Measurements from ENCODE around the gene USP11.
"Not testable (repeated sequence)": the region's sequence is repeated elsewhere in the genome, so short reads cannot be mapped to it uniquely, and the experiment has no call there.

Gene USP11

GRCh38 chrX:47272013-47272408 lies 39.2 kb downstream of the USP11 start:
- ChIA-PET POLR2A (ENCODE audit: low non-redundant PET) (no interaction called here), CTCF (no interaction called here)
- TF ChIP-seq, protein P1, sequence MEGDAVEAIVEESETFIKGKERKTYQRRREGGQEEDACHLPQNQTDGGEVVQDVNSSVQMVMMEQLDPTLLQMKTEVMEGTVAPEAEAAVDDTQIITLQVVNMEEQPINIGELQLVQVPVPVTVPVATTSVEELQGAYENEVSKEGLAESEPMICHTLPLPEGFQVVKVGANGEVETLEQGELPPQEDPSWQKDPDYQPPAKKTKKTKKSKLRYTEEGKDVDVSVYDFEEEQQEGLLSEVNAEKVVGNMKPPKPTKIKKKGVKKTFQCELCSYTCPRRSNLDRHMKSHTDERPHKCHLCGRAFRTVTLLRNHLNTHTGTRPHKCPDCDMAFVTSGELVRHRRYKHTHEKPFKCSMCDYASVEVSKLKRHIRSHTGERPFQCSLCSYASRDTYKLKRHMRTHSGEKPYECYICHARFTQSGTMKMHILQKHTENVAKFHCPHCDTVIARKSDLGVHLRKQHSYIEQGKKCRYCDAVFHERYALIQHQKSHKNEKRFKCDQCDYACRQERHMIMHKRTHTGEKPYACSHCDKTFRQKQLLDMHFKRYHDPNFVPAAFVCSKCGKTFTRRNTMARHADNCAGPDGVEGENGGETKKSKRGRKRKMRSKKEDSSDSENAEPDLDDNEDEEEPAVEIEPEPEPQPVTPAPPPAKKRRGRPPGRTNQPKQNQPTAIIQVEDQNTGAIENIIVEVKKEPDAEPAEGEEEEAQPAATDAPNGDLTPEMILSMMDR (conservative IDR thresholded peaks at IDR 0.05; ENCODE audit: low read depth) = no peak
- H3K27ac ChIP-seq = no peak overlapping the region
- DNase-seq (ENCODE audit: low spot score) = no peak

- TF ChIP-seq, protein P1 (conservative IDR thresholded peaks at IDR 0.05; ENCODE audit: low read depth) = no peak
- no peak overlapping the region for H3K27ac ChIP-seq
- ChIA-PET POLR2A (ENCODE audit: low non-redundant PET) (no interaction called here), CTCF (interaction anchor here (0.7 kb wide), 1 partner anchor 39 kb away, joined by 4 read pairs; no protein-coding TSS in a partner anchor)
- no peak for DNase-seq (ENCODE audit: low spot score)
Measured at GRCh38 chrX:47273011-47273730, 40.4 kb downstream of the USP11 start.

DNA sequence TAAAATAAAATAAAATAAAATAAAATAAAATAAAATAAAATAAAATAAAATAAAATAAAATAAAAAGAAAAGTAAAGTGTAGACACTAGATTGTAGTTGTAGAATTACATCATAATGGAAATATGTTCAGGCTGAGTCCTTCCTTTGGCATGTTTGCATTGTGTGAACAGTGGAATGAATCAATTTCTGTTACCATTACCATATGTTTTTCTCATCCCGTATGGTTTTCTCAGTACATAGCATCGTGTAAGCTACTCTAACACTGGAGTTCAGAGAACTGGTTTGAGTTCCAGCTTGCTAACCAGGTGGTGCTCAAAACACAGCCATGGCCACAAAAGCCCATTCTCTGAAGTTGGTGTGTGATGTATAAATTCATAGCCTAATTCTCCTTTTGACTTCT lies 45.9 kb downstream of the USP11 start:
- H3K27ac ChIP-seq = no peak overlapping the region
- POLR2A ChIA-PET (ENCODE audit: low non-redundant PET) = no interaction called here
- peak; percentile 13 for DNase-seq (ENCODE audit: low spot score)
- CTCF ChIA-PET = no interaction called here
- TF ChIP-seq, protein P1 (conservative IDR thresholded peaks at IDR 0.05; ENCODE audit: low read depth) = no peak

DNA sequence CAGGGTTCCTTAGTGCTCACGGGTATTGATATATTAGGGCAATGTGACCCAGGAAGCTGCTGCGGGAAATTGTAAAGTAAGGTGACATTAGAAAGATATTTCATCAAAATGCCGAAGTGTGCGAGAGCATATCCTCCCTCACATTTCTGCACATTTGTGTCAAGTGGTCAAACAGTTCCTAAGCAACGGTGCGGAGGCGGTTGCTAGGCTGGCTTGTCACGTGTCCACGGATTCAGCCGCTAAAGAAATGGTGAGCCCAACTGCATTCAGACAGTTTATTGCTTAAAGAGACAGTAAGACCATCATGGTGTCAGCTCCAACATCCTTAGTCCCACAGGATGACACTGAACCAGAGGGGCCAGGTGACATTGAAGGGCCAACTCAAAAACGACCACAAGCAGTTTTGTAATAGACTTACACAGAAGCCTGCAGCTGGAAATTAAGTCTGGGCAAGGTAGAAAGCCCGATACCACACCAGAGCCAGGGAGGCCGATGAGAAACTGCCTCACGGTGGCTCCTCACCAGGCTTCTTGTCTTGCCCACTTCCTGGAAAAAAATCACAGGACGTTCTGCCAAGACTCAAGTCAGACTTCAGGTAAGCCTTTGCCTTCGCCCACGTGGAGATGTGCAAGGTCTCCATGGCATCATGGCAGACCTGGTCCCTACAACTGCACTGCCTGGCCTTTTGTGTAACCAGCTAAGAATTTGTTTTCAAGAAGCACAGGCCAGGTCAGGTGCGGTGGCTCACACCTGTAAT lies 50.4 kb downstream of the USP11 start:
- TF ChIP-seq, protein P1 (conservative IDR thresholded peaks at IDR 0.05; ENCODE audit: low read depth) = no peak
- CTCF ChIA-PET = interaction anchor here (0.6 kb wide), 1 partner anchor 33 kb away, joined by 3 read pairs; no protein-coding TSS in a partner anchor
- POLR2A ChIA-PET (ENCODE audit: low non-redundant PET) = no interaction called here
- no peak overlapping the region for H3K27ac ChIP-seq
- DNase-seq (ENCODE audit: low spot score) = no peak

DNA sequence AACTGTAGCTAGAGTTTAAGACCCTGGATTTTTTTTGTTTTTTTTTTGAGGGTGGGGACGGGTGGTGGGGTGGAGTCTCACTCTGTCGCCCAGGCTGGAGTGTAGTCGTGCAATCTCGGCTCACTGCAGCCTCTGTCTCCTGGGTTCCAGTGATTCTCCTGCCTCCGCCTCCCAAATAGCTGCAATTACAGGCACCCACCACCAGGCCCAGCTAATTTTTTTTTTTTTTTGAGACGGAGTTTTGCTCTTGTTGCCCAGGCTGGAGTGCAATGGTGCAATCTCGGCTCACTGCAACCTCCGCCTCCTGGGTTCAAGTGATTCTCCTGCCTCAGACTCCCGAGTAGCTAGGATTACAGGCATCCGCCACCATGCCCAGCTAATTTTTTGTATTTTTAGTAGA lies 51.8 kb downstream of the USP11 start:
- CTCF ChIA-PET = interaction anchor here (0.6 to 0.8 kb wide), 2 partner anchors 20 to 57 kb away, joined by 3 to 4 read pairs; no protein-coding TSS in a partner anchor
- POLR2A ChIA-PET (ENCODE audit: low non-redundant PET); H3K27ac ChIP-seq; DNase-seq (ENCODE audit: low spot score): not testable (repeated sequence)

DNA sequence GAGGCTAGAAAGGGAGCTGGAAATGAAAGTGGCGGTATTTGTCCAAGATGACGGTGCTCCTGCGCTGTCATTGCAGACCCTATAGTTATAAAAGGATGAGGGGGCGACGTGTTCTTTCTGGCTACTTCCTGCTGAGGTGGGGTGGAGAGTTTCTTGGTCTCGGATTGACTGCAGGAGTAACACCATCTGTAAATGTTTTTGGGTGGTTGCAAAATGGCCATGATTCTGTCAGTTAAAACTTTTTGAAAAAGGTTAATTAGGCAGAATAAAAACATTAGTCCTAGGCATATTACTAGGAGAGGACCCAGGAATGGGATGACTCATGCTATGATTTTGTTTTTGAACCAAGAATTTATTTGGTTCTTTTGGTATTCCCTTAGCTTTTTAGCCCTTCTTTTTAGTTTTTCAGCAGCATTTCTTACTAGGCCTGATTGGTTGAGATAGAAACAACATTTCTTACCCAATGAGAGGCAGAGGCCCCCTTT lies 53.1 kb downstream of the USP11 start:
- CTCF ChIA-PET = no interaction called here
- TF ChIP-seq, protein P1 (conservative IDR thresholded peaks at IDR 0.05; ENCODE audit: low read depth) = no peak
- H3K27ac ChIP-seq = no peak overlapping the region
- no peak for DNase-seq (ENCODE audit: low spot score)
- POLR2A ChIA-PET (ENCODE audit: low non-redundant PET) = no interaction called here

GRCh38 chrX:47293106-47293505 lies 60.3 kb downstream of the USP11 start:
- DNase-seq (ENCODE audit: low spot score) = no peak
- ChIA-PET POLR2A (ENCODE audit: low non-redundant PET) (no interaction called here), CTCF (no interaction called here)
- TF ChIP-seq, protein P1 (conservative IDR thresholded peaks at IDR 0.05; ENCODE audit: low read depth) = no peak
- H3K27ac ChIP-seq = no peak overlapping the region
